WTC11 (cell line): ENCODE results near the gene GBA2.

Experiments
- EMX1 ChIP-seq: fragments of 250-450 bp; sonication (Bioruptor Pico); IDR thresholded peaks from 2 replicates; pipeline ENCODE4 v1.8.0; 2021; ENCODE audit warnings: mild to moderate bottlenecking
- SP1 ChIP-seq: sonication (generic); formaldehyde crosslinking; conservative IDR thresholded peaks from 2 replicates; pipeline ENCODE4 v1.8.1; 2022; ENCODE audit warnings: missing genetic modification reagents
- USF1 ChIP-seq: sonication (generic); formaldehyde crosslinking; IDR thresholded peaks from 2 replicates; pipeline ENCODE4 v1.8.0; 2022; ENCODE audit warnings: mild to moderate bottlenecking, missing genetic modification reagents

GRCh38 chr9:35781066-35781465 is 32.0 kb upstream of the GBA2 start:
- TF ChIP-seq SP1 (CRISPR knock-in tag) (no peak), EMX1 (CRISPR knock-in tag) (no peak), USF1 (CRISPR knock-in tag) (no peak)
